ENCODE data around the gene PLAU.
"Not testable (repeated sequence)": the region's sequence is repeated elsewhere in the genome, so short reads cannot be mapped to it uniquely, and the experiment has no call there.

PLAU gene

GRCh38 chr10:73898730-73899410 is 12.1 kb upstream of the PLAU start:
- DNase-seq (ENCODE audit: low read depth in 2 of 2) = no peak

- DNase-seq (ENCODE audit: low read depth in 2 of 2) = no peak
These were observed 11.5 kb upstream of the PLAU start for GRCh38 chr10:73899423-73899822.

- no peak for DNase-seq (ENCODE audit: low read depth in 2 of 2)
These were observed 10.9 kb upstream of the PLAU start for GRCh38 chr10:73900064-73900463.

- no peak for DNase-seq (ENCODE audit: low read depth in 2 of 2)
These were observed 9.7 kb upstream of the PLAU start for GRCh38 chr10:73901261-73901660.

- DNase-seq (ENCODE audit: low read depth in 2 of 2) = no peak
These were observed 8.6 kb upstream of the PLAU start for GRCh38 chr10:73902351-73902750.

- DNase-seq (ENCODE audit: low read depth in 2 of 2) = no peak
These were observed 5.5 kb upstream of the PLAU start for GRCh38 chr10:73905256-73906020.

GRCh38 chr10:73906524-73907447 is 4.1 kb upstream of the PLAU start:
- DNase-seq (ENCODE audit: low read depth in 2 of 2) = no peak

GRCh38 chr10:73907841-73908517 is 3.0 kb upstream of the PLAU start:
- DNase-seq (ENCODE audit: low read depth in 2 of 2) = no peak

- DNase-seq (ENCODE audit: low read depth in 2 of 2) = no peak
These were observed 1.9 kb upstream of the PLAU start for GRCh38 chr10:73908853-73909539.

GRCh38 chr10:73909540-73910115 is 1.3 kb upstream of the PLAU start:
- DNase-seq (ENCODE audit: low read depth in 2 of 2) = no peak

GRCh38 chr10:73910401-73910763 is 550 bp upstream of the PLAU start:
- DNase-seq (ENCODE audit: low read depth in 2 of 2) = no peak

GRCh38 chr10:73911553-73912004 is 647 bp downstream of the PLAU start:
- no peak for DNase-seq (ENCODE audit: low read depth in 2 of 2)

GRCh38 chr10:73914036-73914435 is 3.1 kb downstream of the PLAU start:
- DNase-seq (ENCODE audit: low read depth in 2 of 2) = no peak

GRCh38 chr10:73915206-73915851 is 4.4 kb downstream of the PLAU start:
- DNase-seq (ENCODE audit: low read depth in 2 of 2) = no peak

GRCh38 chr10:73916761-73917470 is 6.0 kb downstream of the PLAU start:
- DNase-seq (ENCODE audit: low read depth in 2 of 2) = no peak

GRCh38 chr10:73917566-73918305 is 6.8 kb downstream of the PLAU start:
- DNase-seq (ENCODE audit: low read depth in 2 of 2) = no peak

- DNase-seq (ENCODE audit: low read depth in 2 of 2) = not testable (repeated sequence)
These were observed 8.5 kb downstream of the PLAU start for GRCh38 chr10:73919481-73919880.

- DNase-seq (ENCODE audit: low read depth in 2 of 2) = no peak
These were observed 9.2 kb downstream of the PLAU start for GRCh38 chr10:73920089-73920488.

All from stimulated activated CD4-positive, alpha-beta T cell treated with anti-CD3 and anti-CD28 coated beads, Interleukin-15, amount 100 ng/mL, for 48 hours (primary cell).